ENCODE results near the gene RNF114.
"Not testable (repeated sequence)": the region's sequence is repeated elsewhere in the genome, so short reads cannot be mapped to it uniquely, and the experiment has no call there.

Gene RNF114

DNA sequence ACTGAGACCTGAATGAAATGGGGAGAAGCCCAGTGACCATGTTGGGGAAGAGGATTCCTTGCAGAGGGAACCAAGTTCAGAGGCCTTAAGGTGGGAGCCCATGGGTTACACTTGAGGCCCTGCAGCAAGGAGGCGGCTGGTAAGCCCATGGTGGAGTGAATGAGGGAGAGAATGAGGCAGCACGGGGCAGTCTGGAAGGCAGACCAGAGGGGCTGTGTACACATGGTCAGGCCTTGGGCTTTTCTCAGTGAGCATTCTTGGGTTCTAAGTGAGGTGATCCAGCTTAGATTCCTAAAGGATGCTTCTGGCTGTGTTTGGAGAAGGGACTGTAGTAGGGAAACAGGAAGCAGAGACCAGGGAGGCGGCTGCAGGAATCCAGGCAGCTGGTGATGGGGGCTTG, 19.0 kb downstream of the RNF114 start:
- TF ChIP-seq, protein P1, sequence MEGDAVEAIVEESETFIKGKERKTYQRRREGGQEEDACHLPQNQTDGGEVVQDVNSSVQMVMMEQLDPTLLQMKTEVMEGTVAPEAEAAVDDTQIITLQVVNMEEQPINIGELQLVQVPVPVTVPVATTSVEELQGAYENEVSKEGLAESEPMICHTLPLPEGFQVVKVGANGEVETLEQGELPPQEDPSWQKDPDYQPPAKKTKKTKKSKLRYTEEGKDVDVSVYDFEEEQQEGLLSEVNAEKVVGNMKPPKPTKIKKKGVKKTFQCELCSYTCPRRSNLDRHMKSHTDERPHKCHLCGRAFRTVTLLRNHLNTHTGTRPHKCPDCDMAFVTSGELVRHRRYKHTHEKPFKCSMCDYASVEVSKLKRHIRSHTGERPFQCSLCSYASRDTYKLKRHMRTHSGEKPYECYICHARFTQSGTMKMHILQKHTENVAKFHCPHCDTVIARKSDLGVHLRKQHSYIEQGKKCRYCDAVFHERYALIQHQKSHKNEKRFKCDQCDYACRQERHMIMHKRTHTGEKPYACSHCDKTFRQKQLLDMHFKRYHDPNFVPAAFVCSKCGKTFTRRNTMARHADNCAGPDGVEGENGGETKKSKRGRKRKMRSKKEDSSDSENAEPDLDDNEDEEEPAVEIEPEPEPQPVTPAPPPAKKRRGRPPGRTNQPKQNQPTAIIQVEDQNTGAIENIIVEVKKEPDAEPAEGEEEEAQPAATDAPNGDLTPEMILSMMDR (conservative IDR thresholded peaks at IDR 0.05), result no peak
- TF ChIP-seq ZFX (IDR thresholded peaks at IDR 0.05), result no peak
- H3K27ac ChIP-seq, result no peak overlapping the region

DNA sequence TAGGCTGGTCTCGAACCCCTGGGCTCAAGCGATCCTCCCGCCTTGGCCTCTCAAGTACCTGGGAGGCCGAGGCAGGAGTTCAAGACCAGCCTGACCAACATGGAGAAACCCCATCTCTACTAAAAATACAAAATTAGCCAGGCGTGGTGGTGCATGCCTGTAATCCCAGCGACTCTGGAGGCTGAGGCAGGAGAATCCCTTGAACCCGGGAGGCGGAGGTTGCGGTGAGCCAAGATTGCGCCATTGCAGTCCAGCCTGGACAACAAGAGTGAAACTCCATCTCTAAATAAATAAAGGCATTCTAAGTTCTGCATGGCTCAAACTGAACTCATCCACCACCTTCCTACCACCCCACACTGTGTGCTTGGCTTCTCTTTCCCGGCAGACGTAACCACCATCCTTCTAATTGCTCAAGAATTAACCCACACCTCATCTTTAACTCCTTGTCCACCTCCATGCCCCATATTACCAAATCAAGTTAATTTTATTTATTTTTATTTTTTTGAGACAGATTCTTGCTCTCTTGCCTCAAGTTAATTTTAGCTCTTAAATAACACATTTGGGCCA, 19.7 kb downstream of the RNF114 start:
- not testable (repeated sequence) for H3K27ac ChIP-seq

DNA sequence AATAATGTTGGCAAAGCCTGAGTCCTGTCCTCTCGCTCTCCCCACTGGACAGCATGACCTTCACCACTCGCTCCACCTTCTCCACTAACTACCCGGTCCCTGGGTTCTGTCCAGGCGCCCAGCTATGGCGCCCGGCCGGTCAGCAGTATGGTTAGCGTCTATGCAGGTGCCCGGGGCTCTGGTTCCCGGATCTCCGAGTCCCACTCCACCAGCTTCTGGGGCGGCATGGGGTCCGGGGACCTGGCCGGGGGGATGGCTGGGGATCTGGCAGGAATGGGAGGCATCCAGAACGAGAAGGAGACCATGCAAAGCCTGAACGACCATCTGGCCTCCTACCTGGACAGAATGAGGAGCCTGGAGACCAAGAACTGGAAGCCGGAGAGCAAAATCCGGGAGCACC, 20.5 kb downstream of the RNF114 start:
- H3K27ac ChIP-seq, result no peak overlapping the region
- TF ChIP-seq ZFX (IDR thresholded peaks at IDR 0.05), result no peak
- TF ChIP-seq, protein P1 (conservative IDR thresholded peaks at IDR 0.05), result no peak

DNA sequence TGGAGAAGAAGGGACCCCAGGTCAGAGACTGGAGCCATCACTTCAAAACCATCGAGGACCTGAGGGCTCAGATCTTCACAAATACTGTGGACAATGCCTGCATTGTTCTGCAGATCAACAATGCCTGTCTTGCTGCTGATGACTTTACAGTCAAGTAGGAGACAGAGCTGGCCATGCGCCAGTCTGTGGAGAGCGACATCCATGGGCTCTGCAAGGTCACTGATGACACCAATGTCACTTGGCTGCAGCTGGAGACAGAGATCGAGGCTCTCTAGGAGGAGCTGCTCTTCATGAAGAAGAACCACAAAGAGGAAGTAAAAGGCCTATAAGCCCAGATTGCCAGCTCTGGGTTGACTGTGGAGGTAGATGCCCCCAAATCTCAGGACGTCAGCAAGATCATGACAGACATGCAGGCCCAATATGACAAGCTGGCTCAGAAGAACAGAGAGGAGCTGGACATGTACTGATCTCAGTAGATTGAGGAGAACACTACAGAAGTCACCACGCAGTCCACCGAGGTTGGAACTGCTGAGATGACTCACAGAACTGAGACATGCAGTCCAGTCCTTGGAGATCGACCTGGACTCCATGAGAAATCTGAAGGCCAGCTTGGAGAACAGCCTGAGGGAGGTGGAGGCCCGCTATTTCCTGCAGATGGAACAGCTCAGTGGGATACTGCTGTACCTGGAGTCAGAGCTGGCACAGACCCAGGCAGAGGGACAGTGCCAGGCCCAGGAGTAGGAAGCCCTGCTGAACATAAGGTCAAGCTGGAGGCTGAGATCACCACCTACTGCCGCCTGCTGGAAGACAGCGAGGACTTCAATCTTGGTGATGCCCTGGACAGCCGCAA, 21.1 kb downstream of the RNF114 start:
- H3K27ac ChIP-seq, result not testable (repeated sequence)

DNA sequence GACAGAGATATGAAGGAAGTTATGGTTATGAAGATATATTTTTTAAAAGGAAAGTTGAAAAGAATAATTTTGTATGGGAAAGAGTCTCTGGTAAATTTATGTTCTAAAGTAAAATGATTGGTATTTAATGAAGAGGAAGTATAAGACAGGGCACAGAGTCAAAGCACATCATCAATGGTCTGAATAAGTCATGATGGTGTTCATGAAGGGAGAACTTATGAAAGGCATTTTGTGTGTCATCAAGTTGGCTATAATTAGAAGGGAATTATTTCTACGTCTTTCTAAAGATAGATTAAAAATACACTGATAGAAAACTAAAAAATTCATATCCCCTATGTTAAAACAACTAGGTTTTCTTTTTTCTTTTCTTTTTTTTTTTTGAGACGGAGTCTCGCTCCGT, 25.2 kb downstream of the RNF114 start:
- TF ChIP-seq ZFX (IDR thresholded peaks at IDR 0.05), result no peak
- TF ChIP-seq, protein P1 (conservative IDR thresholded peaks at IDR 0.05), result no peak
- no peak overlapping the region for H3K27ac ChIP-seq

DNA sequence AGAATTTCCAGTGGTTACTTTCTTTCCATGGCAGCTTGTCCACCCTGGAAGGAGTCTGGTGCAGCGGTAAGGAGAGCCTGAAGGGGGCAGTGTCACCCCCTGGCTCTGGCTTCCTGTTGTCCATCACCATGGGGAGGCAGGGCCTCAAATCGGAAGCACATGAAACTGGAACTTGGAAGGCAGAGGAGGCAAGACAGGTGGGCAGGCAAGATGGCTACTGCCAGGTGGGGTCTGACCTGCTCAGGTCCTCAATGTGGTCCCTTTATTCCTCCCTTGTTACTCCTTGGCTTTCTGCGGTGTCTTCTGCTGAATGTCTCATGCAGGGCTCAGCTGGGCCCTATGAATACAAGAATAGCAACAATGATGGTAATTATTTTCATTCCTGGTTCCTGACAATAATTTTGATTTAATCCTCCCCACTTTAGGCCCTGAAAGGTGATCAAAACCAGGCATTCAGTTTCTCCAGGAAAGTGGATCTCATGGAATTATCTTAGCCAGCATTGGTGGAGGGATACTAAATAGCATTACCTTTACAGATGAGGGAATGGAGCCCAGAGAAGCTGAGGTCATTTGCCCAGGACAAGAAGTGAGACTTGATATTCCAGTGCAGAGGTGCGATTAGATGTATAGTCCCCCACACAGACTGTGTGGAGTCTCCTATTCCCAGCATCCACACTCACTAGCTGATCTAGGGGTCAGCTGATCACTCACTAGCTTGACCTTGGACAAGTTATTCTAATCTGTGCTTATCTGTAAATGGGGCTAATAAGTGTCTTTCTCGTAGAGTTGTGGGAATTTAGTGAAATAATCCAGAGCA, 29.0 kb downstream of the RNF114 start:
- TF ChIP-seq ZFX (IDR thresholded peaks at IDR 0.05), result no peak
- TF ChIP-seq, protein P1 (conservative IDR thresholded peaks at IDR 0.05), result peak; percentile 87
- no peak overlapping the region for H3K27ac ChIP-seq

DNA sequence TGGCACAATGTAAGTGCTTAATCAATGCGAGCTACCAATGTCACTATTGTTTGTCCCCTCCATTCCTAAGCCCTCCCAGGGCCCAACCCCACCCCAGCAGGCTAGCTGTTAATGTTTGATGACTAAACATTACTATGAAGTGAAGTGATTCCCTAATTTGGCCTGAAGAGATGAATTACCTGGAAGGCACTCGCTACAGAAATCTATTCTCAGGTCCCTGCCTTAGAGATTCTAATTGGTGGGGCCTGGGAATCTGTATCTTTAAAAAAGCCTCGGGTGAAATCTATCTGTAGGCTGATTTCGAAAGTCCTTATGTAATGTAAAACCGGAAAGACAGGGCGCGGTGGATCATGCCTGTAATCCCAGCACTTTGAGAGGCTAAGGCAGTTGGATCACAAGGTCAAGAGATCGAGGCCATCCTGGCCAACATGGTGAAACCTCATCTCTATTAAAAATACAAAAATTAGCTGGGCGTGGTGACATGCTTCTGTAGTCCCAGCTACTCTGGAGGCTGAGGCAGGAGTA, 29.6 kb downstream of the RNF114 start:
- TF ChIP-seq, protein P1 (conservative IDR thresholded peaks at IDR 0.05), result no peak
- TF ChIP-seq ZFX (IDR thresholded peaks at IDR 0.05), result no peak
- no peak overlapping the region for H3K27ac ChIP-seq

DNA sequence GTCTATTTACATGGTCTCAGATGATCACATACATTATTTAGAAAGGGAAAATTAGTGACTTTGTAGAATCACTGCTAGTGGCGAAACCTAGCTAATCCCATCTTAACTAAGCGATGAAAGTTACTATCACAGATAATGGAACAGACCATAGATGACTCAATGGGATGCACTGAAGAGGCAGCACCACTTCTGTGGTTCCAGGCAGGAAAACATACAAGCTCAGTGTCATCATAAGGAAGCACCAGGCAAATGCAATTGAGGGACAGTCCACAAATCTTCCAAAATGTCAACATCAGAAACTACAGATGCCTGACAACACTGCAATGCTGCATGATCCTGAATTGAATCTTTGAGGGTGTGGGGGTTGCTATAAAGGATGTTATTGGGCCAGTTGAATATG, 30.7 kb downstream of the RNF114 start:
- no peak overlapping the region for H3K27ac ChIP-seq
- TF ChIP-seq ZFX (IDR thresholded peaks at IDR 0.05), result no peak
- TF ChIP-seq, protein P1 (conservative IDR thresholded peaks at IDR 0.05), result no peak

Data from C4-2B (cell line).